Nephron (organoid): ENCODE results near the gene STK32C.

Source experiments
- H3K27ac Mint-ChIP-seq, 3 experiments: 2 replicates each; pipeline ENCODE4 v1.8.0; 2020; ENCODE audit warnings: mixed read lengths in 3 of 3, mild to moderate bottlenecking in 2 of 3, moderate library complexity in 1 of 3
- H3K27me3 Mint-ChIP-seq: 2 replicates; pipeline ENCODE4 v1.8.0; 2021; ENCODE audit warnings: low read depth, mild to moderate bottlenecking, moderate library complexity, mixed read lengths
- H3K36me3 Mint-ChIP-seq: 2 replicates; pipeline ENCODE4 v1.8.0; 2020; ENCODE audit warnings: low read depth, mixed read lengths
- H3K4me1 Mint-ChIP-seq: 2 replicates; pipeline ENCODE4 v1.8.0; 2020; ENCODE audit warnings: mixed read lengths
- H3K4me3 Mint-ChIP-seq, 3 experiments: 2 replicates each; pipeline ENCODE4 v1.8.0; 2020; ENCODE audit warnings: mild to moderate bottlenecking in 3 of 3, mixed read lengths in 3 of 3, moderate library complexity in 2 of 3
- H3K9me3 Mint-ChIP-seq: 2 replicates; pipeline ENCODE4 v1.8.0; 2020; ENCODE audit warnings: mixed read lengths
- CTCF ChIP-seq, 3 experiments: fragments of 200-600 bp; sonication (generic); IDR thresholded peaks; one replicate each; pipeline ENCODE4 v1.5.0; 2021; ENCODE audit warnings: antibody characterized with exemption in 3 of 3; ENCODE audit not compliant: unreplicated experiment in 3 of 3

Gene STK32C

DNA sequence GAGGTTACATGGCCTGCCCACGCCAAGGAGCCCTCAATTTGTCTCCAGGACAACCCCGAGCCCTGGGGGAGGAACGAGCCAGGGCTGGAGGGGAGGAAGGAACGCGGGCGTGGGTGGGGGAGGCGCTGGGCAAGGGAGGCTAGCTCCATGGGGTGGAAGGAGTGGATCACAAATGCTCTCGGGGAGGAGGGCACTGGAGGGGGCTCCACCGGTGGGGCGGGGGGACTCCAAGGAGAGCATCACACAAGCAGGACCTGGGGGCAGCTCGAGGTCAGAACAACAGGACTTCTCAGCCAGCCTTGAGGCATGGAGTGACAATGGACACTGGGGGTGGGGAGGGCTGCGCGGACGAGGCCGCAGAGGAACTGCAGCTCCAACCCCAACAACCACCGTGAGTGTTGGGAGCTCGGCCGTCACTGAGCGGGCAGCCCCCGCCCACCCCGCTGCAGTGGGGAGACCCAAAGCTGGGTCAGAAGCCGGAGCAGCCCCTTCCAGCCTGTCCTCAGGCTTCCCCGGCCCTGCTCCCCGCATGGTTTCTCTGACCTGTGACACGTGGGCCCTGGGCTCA lies 41.1 kb downstream of the STK32C start:
- Mint-ChIP-seq H3K4me1 (peaks cover 22% of the 10 kb centered on the region), H3K27me3 (peaks cover 5% of the 10 kb centered on the region), H3K36me3 (no peaks in the 10 kb centered on the region), H3K4me3 (no peak overlapping the region), H3K9me3 (no peaks in the 10 kb centered on the region), H3K27ac (no peak overlapping the region)
- no peak for TF ChIP-seq CTCF (IDR thresholded peaks at IDR 0.05; ENCODE audit: unreplicated experiment in 3 of 3)

DNA sequence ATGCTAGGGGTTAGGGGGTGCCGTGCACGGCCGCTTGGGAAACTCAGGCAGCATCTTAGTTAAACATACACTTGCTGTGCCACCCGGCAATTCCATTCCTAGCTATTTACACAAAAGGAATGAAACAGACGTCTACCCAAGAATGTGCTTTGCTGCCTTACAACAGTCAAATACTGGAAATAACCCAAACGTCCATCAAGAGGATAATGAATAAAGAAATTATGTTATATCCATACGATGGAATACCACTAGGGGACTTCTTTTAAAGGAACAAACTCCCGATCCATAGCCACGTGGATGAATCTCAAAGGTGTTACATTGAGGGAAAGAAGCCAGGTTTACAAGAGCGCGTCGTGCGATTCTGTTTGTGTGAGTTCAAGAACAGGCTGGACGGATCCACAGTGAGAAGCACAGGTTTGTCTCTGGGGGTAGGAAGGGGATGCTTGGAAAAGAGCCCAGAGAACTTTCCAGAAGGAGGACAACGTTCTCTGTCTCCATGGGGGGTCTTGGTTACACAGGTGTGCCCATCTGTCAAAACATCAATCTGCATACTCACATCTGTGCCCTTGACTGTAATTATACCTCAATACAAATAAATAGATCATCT lies 41.8 kb downstream of the STK32C start:
- Mint-ChIP-seq H3K9me3 (no peaks in the 10 kb centered on the region), H3K4me1 (peaks cover 22% of the 10 kb centered on the region), H3K27me3 (peaks cover 5% of the 10 kb centered on the region), H3K27ac (no peak overlapping the region), H3K36me3 (no peaks in the 10 kb centered on the region), H3K4me3 (no peak overlapping the region)
- TF ChIP-seq CTCF (IDR thresholded peaks at IDR 0.05; ENCODE audit: unreplicated experiment in 3 of 3): no peak

DNA sequence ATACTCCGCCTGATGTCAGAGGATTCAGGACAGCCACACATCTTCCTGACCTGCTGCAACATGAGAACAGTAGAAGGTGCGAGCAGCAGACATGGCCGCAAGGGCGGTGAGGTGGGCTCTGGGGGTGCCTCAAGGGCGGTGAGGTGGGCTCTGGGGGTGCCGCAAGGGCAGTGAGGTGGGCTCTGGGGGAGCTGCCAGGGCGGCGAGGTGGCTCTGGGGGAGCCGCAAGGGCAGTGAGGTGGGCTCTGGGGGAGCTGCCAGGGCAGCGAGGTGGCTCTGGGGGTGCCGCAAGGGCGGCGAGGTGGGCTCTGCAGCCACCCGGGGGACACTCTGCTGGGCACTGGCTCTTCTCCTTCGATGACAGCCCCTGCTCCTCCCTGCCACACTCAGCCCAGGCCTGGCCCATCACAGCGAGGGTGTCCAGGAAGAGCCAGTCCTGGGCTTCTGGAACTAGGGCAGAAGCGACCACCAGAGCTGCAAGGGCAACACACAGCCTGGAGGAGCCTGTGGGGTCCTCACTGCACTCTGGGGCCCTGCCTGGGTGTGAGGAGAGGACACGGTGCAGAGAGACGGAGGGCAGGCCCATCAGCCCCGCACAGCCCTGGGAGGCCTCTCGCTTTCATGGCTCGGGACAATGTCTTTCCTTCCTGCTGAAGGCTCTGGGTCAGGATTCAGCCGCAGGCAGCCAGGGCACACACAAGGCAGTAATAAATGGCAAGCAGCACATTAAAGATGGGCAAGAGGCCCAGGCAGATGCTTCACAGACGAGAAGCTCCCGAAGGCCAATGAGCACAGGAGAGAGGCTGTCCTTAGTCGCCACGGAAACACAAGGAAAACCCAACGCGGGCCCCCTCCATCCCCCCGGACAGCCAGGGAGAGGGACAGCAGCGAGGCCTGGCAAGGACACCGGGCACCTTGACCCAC lies 42.5 kb downstream of the STK32C start:
- no peak for TF ChIP-seq CTCF (IDR thresholded peaks at IDR 0.05; ENCODE audit: unreplicated experiment in 3 of 3)
- H3K36me3 Mint-ChIP-seq: no peaks in the 10 kb centered on the region
- peaks cover 5% of the 10 kb centered on the region for H3K27me3 Mint-ChIP-seq
- H3K27ac Mint-ChIP-seq: no peak overlapping the region
- H3K4me1 Mint-ChIP-seq: peaks cover 22% of the 10 kb centered on the region
- no peaks in the 10 kb centered on the region for H3K9me3 Mint-ChIP-seq
- peak overlapping the region in 1 of 3 experiments; percentile 16 for H3K4me3 Mint-ChIP-seq

GRCh38 chr10:132264306-132264950 lies 43.3 kb downstream of the STK32C start:
- H3K4me1 Mint-ChIP-seq: peaks cover 22% of the 10 kb centered on the region
- peaks cover 5% of the 10 kb centered on the region for H3K27me3 Mint-ChIP-seq
- H3K4me3 Mint-ChIP-seq: peak overlapping the region in 1 of 3 experiments; percentile 16

GRCh38 chr10:132263866-132264265 lies 43.9 kb downstream of the STK32C start:
- no peaks in the 10 kb centered on the region for H3K36me3 Mint-ChIP-seq
- no peaks in the 10 kb centered on the region for H3K9me3 Mint-ChIP-seq
- peaks cover 22% of the 10 kb centered on the region for H3K4me1 Mint-ChIP-seq
- H3K4me3 Mint-ChIP-seq: no peak overlapping the region
- H3K27me3 Mint-ChIP-seq: peaks cover 5% of the 10 kb centered on the region
- TF ChIP-seq CTCF (IDR thresholded peaks at IDR 0.05; ENCODE audit: unreplicated experiment in 3 of 3): no peak
- no peak overlapping the region for H3K27ac Mint-ChIP-seq

More at GRCh38 chr10:132264306-132264950, 43.3 kb downstream of the STK32C start:
- TF ChIP-seq CTCF (IDR thresholded peaks at IDR 0.05; ENCODE audit: unreplicated experiment in 3 of 3): no peak
- no peak overlapping the region for H3K27ac Mint-ChIP-seq
- H3K36me3 Mint-ChIP-seq: no peaks in the 10 kb centered on the region
- H3K9me3 Mint-ChIP-seq: no peaks in the 10 kb centered on the region
